Activated naive CD8-positive, alpha-beta T cell treated with anti-CD3 and anti-CD28 coated beads, Interleukin-2, amount 50 U/mL, for 24 hours (primary cell): Measurements from ENCODE around the gene ANAPC10.
"Not testable (repeated sequence)": the region's sequence is repeated elsewhere in the genome, so short reads cannot be mapped to it uniquely, and the experiment has no call there.

Experiments
- ATAC-seq: fragments of 150-1000 bp; cut with Tn5 transposase; one replicate; pipeline ENCODE4 v1.10.0; 2021
- DNase-seq: peaks from one replicate; pipeline ENCODE4 v3.0.0; 2021
- H3K27ac Mint-ChIP-seq: one replicate; pipeline ENCODE4 v1.8.0; 2021; ENCODE audit warnings: mild to moderate bottlenecking, mixed read lengths
- H3K27me3 Mint-ChIP-seq: one replicate; pipeline ENCODE4 v1.8.0; 2021; ENCODE audit warnings: mixed read lengths
- H3K36me3 Mint-ChIP-seq: one replicate; pipeline ENCODE4 v1.8.0; 2021; ENCODE audit warnings: low read depth, mixed read lengths
- H3K4me1 Mint-ChIP-seq: one replicate; pipeline ENCODE4 v1.8.0; 2021; ENCODE audit warnings: mixed read lengths
- H3K4me3 Mint-ChIP-seq: one replicate; pipeline ENCODE4 v1.8.0; 2021; ENCODE audit warnings: mild to moderate bottlenecking, moderate library complexity, mixed read lengths
- H3K9me3 Mint-ChIP-seq: one replicate; pipeline ENCODE4 v1.8.0; 2021; ENCODE audit warnings: mixed read lengths

Gene ANAPC10

GRCh38 chr4:145003675-145004074 lies 94.3 kb downstream of the ANAPC10 start:
- no peaks in the 10 kb centered on the region for H3K4me1 Mint-ChIP-seq
- H3K4me3 Mint-ChIP-seq: no peak overlapping the region
- peaks cover 33% of the 10 kb centered on the region for H3K36me3 Mint-ChIP-seq
- DNase-seq (no peak), ATAC-seq (no peak)
- H3K9me3 Mint-ChIP-seq: peaks cover 14% of the 10 kb centered on the region
- H3K27me3 Mint-ChIP-seq: no peaks in the 10 kb centered on the region
- no peak overlapping the region for H3K27ac Mint-ChIP-seq

- H3K36me3 Mint-ChIP-seq: peaks cover 42% of the 10 kb centered on the region
- no peak for ATAC-seq
- H3K27me3 Mint-ChIP-seq: no peaks in the 10 kb centered on the region
- H3K27ac Mint-ChIP-seq: no peak overlapping the region
- H3K9me3 Mint-ChIP-seq: peaks cover 24% of the 10 kb centered on the region
- no peak overlapping the region for H3K4me3 Mint-ChIP-seq
- DNase-seq: no peak
- H3K4me1 Mint-ChIP-seq: peaks cover 1% of the 10 kb centered on the region
Observed at GRCh38 chr4:145001635-145002034, 96.4 kb downstream of the ANAPC10 start.

GRCh38 chr4:145000656-145001055 lies 97.3 kb downstream of the ANAPC10 start:
- not testable (repeated sequence) for H3K27ac Mint-ChIP-seq, ATAC-seq, H3K27me3 Mint-ChIP-seq, H3K4me1 Mint-ChIP-seq, H3K4me3 Mint-ChIP-seq, DNase-seq
- Mint-ChIP-seq H3K9me3 (peaks cover 25% of the 10 kb centered on the region), H3K36me3 (peaks cover 45% of the 10 kb centered on the region)

GRCh38 chr4:144989306-144989705 lies 108.7 kb downstream of the ANAPC10 start:
- no peak overlapping the region for H3K4me3 Mint-ChIP-seq
- H3K4me1 Mint-ChIP-seq: no peaks in the 10 kb centered on the region
- no peak overlapping the region for H3K27ac Mint-ChIP-seq
- DNase-seq (no peak), ATAC-seq (no peak)
- peaks cover 10% of the 10 kb centered on the region for H3K36me3 Mint-ChIP-seq
- H3K9me3 Mint-ChIP-seq: peaks cover 10% of the 10 kb centered on the region
- no peaks in the 10 kb centered on the region for H3K27me3 Mint-ChIP-seq

- Mint-ChIP-seq H3K4me3 (no peak overlapping the region), H3K9me3 (peaks cover 12% of the 10 kb centered on the region), H3K4me1 (no peaks in the 10 kb centered on the region), H3K27ac (no peak overlapping the region), H3K27me3 (no peaks in the 10 kb centered on the region), H3K36me3 (no peaks in the 10 kb centered on the region)
- DNase-seq: no peak
- ATAC-seq: no peak
Observed at GRCh38 chr4:144985531-144985930, 112.5 kb downstream of the ANAPC10 start.

GRCh38 chr4:144985014-144985413 lies 113.0 kb downstream of the ANAPC10 start:
- no peak for DNase-seq
- Mint-ChIP-seq H3K36me3 (no peaks in the 10 kb centered on the region), H3K4me1 (no peaks in the 10 kb centered on the region), H3K4me3 (no peak overlapping the region), H3K27me3 (no peaks in the 10 kb centered on the region), H3K9me3 (peaks cover 17% of the 10 kb centered on the region), H3K27ac (no peak overlapping the region)
- ATAC-seq: no peak

- no peak for DNase-seq
- Mint-ChIP-seq H3K27ac (no peak overlapping the region), H3K36me3 (no peaks in the 10 kb centered on the region), H3K4me1 (no peaks in the 10 kb centered on the region), H3K27me3 (no peaks in the 10 kb centered on the region), H3K4me3 (no peak overlapping the region), H3K9me3 (peaks cover 22% of the 10 kb centered on the region)
- no peak for ATAC-seq
Observed at GRCh38 chr4:144984241-144984640, 113.8 kb downstream of the ANAPC10 start.

- H3K4me3 Mint-ChIP-seq: no peak overlapping the region
- no peak overlapping the region for H3K27ac Mint-ChIP-seq
- DNase-seq (no peak), ATAC-seq (no peak)
- no peaks in the 10 kb centered on the region for H3K27me3 Mint-ChIP-seq
- peaks cover 26% of the 10 kb centered on the region for H3K9me3 Mint-ChIP-seq
- H3K36me3 Mint-ChIP-seq: no peaks in the 10 kb centered on the region
- no peaks in the 10 kb centered on the region for H3K4me1 Mint-ChIP-seq
Observed at GRCh38 chr4:144975718-144976117, 122.3 kb downstream of the ANAPC10 start.

GRCh38 chr4:144970597-144970996 lies 127.4 kb downstream of the ANAPC10 start:
- Mint-ChIP-seq H3K4me3 (no peak overlapping the region), H3K27ac (no peak overlapping the region), H3K9me3 (peaks cover 9% of the 10 kb centered on the region), H3K27me3 (no peaks in the 10 kb centered on the region), H3K4me1 (peaks cover 3% of the 10 kb centered on the region), H3K36me3 (no peaks in the 10 kb centered on the region)
- DNase-seq (no peak), ATAC-seq (no peak)

GRCh38 chr4:144969821-144970220 lies 128.2 kb downstream of the ANAPC10 start:
- DNase-seq (no peak), ATAC-seq (no peak)
- Mint-ChIP-seq H3K9me3 (peaks cover 6% of the 10 kb centered on the region), H3K27me3 (no peaks in the 10 kb centered on the region), H3K36me3 (no peaks in the 10 kb centered on the region), H3K4me1 (peaks cover 3% of the 10 kb centered on the region), H3K27ac (no peak overlapping the region), H3K4me3 (no peak overlapping the region)

GRCh38 chr4:144968606-144969005 lies 129.4 kb downstream of the ANAPC10 start:
- H3K4me3 Mint-ChIP-seq: no peak overlapping the region
- no peak overlapping the region for H3K27ac Mint-ChIP-seq
- H3K36me3 Mint-ChIP-seq: no peaks in the 10 kb centered on the region
- no peak for ATAC-seq
- H3K9me3 Mint-ChIP-seq: peaks cover 3% of the 10 kb centered on the region
- H3K27me3 Mint-ChIP-seq: no peaks in the 10 kb centered on the region
- no peak for DNase-seq
- H3K4me1 Mint-ChIP-seq: peaks cover 3% of the 10 kb centered on the region

- Mint-ChIP-seq H3K27me3 (no peaks in the 10 kb centered on the region), H3K4me1 (peaks cover 3% of the 10 kb centered on the region), H3K9me3 (peaks cover 5% of the 10 kb centered on the region)
Observed at GRCh38 chr4:144967161-144967560, 130.8 kb downstream of the ANAPC10 start.

GRCh38 chr4:144962300-144962699 lies 135.7 kb downstream of the ANAPC10 start:
- peaks cover 22% of the 10 kb centered on the region for H3K9me3 Mint-ChIP-seq
- H3K4me1 Mint-ChIP-seq: peaks cover 3% of the 10 kb centered on the region
- H3K27ac Mint-ChIP-seq: no peak overlapping the region
- ATAC-seq (no peak), DNase-seq (no peak)
- no peak overlapping the region for H3K4me3 Mint-ChIP-seq
- H3K36me3 Mint-ChIP-seq: peaks cover 3% of the 10 kb centered on the region
- no peaks in the 10 kb centered on the region for H3K27me3 Mint-ChIP-seq

More at GRCh38 chr4:144967161-144967560, 130.8 kb downstream of the ANAPC10 start:
- Mint-ChIP-seq H3K36me3 (no peaks in the 10 kb centered on the region), H3K27ac (no peak overlapping the region), H3K4me3 (no peak overlapping the region)
- DNase-seq (no peak), ATAC-seq (no peak)

- Mint-ChIP-seq H3K4me3 (no peak overlapping the region), H3K4me1 (no peaks in the 10 kb centered on the region), H3K36me3 (peaks cover 3% of the 10 kb centered on the region), H3K9me3 (peaks cover 45% of the 10 kb centered on the region), H3K27me3 (no peaks in the 10 kb centered on the region), H3K27ac (no peak overlapping the region)
- no peak for DNase-seq
- no peak for ATAC-seq
Observed at GRCh38 chr4:144955104-144955503, 142.9 kb downstream of the ANAPC10 start.

- Mint-ChIP-seq H3K4me1 (no peaks in the 10 kb centered on the region), H3K36me3 (no peaks in the 10 kb centered on the region), H3K9me3 (peaks cover 41% of the 10 kb centered on the region), H3K4me3 (no peak overlapping the region), H3K27ac (no peak overlapping the region), H3K27me3 (no peaks in the 10 kb centered on the region)
- DNase-seq: no peak
- no peak for ATAC-seq
Observed at GRCh38 chr4:144954230-144954629, 143.8 kb downstream of the ANAPC10 start.

- ATAC-seq: no peak
- no peak for DNase-seq
- no peak overlapping the region for H3K4me3 Mint-ChIP-seq
- no peaks in the 10 kb centered on the region for H3K4me1 Mint-ChIP-seq
- no peaks in the 10 kb centered on the region for H3K36me3 Mint-ChIP-seq
- H3K9me3 Mint-ChIP-seq: peaks cover 17% of the 10 kb centered on the region
- H3K27me3 Mint-ChIP-seq: no peaks in the 10 kb centered on the region
- H3K27ac Mint-ChIP-seq: no peak overlapping the region
Observed at GRCh38 chr4:144948421-144948820, 149.6 kb downstream of the ANAPC10 start.
